GM10248 (cell line): ENCODE results near the gene ACP3.

Experiments used
- CTCF ChIA-PET: fragments of 300-600 bp; sonication (Branson Sonifier 250); formaldehyde crosslinking; extraction: SDS; loops from one replicate; lab custom pipeline; 2021; ENCODE audit warnings: antibody characterized with exemption; lab: Yijun Ruan, JAX
- POLR2A ChIA-PET: fragments of 350-650 bp; sonication (Branson Sonifier 250); formaldehyde crosslinking; extraction: SDS; loops from one replicate; lab custom pipeline; 2020; ENCODE audit warnings: antibody characterized with exemption; lab: Yijun Ruan, JAX
- DNase-seq: peaks from one replicate; pipeline ENCODE4 v3.0.0; 2012; ENCODE audit errors: extremely low spot score
- TF ChIP-seq, protein P1 (sequence below): IDR thresholded peaks from 2 replicates; pipeline ENCODE4 v1.5.1; 2012; ENCODE audit warnings: mild to moderate bottlenecking, low read depth; ENCODE audit errors: extremely low read depth, missing control alignments, control extremely low read depth

ACP3 gene

GRCh38 chr3:132283916-132284405 lies 33.2 kb upstream of the ACP3 start:
- DNase-seq: no peak
- ChIA-PET POLR2A (no interaction called here), CTCF (interaction anchor here (1.0 to 1.5 kb wide), 5 partner anchors 15 to 59 kb away, joined by 3 read pairs; no protein-coding TSS in a partner anchor)
- TF ChIP-seq, protein P1, sequence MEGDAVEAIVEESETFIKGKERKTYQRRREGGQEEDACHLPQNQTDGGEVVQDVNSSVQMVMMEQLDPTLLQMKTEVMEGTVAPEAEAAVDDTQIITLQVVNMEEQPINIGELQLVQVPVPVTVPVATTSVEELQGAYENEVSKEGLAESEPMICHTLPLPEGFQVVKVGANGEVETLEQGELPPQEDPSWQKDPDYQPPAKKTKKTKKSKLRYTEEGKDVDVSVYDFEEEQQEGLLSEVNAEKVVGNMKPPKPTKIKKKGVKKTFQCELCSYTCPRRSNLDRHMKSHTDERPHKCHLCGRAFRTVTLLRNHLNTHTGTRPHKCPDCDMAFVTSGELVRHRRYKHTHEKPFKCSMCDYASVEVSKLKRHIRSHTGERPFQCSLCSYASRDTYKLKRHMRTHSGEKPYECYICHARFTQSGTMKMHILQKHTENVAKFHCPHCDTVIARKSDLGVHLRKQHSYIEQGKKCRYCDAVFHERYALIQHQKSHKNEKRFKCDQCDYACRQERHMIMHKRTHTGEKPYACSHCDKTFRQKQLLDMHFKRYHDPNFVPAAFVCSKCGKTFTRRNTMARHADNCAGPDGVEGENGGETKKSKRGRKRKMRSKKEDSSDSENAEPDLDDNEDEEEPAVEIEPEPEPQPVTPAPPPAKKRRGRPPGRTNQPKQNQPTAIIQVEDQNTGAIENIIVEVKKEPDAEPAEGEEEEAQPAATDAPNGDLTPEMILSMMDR: no peak

DNA sequence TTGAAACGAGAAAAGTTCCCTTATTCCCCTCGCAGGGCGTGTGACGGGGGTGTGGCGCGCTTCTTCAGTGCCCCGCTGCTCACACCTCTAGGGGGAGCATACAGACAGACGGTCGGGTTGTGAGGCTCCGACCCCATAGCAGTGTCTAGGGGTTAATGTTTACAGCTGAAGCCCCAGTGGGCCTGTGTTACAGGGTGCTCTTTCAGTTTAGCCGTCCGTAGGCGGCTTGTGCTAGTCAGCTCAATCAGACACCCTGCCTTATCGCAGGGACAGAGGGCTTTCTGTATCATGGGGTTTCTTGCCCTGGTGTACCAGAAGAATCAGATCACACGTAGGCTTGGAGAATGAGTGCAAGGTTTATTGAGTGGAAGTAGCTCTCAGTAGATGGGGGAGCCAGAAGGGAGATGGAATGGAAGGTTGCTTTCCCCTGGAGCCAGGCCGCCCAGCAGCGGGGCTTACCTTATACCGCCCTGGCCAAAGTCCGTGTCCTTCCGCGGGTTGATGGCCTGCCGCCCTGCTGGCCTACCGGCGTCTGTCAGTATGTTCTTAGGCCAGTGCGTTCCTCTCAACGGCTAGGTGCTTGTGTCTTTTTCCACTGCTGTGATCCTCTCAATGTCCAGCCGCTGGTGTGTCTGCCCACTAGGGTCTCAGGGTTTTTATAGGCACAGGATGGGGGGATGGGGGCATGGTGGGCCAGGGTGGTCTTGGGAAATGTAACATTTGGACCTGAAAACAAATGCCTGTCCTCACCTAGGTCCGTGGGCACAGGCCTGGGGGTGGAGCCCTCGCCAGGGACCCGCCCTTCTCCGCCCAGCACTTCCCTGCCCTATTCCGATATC lies 32.2 kb upstream of the ACP3 start:
- TF ChIP-seq, protein P1: no peak
- ChIA-PET CTCF (interaction anchor here (1.2 kb wide), 2 partner anchors 28 to 42 kb away, joined by 3 read pairs; no protein-coding TSS in a partner anchor), POLR2A (no interaction called here)
- DNase-seq: no peak

- DNase-seq: no peak
- ChIA-PET CTCF (no interaction called here), POLR2A (no interaction called here)
- TF ChIP-seq, protein P1: no peak
Observed at GRCh38 chr3:132285620-132285945, 31.6 kb upstream of the ACP3 start.

- POLR2A ChIA-PET: no interaction called here
- DNase-seq: no peak
- TF ChIP-seq, protein P1: no peak
- CTCF ChIA-PET: interaction anchor here (1.4 kb wide), 1 partner anchor 17 kb away, joined by 3 read pairs; no protein-coding TSS in a partner anchor
Observed at GRCh38 chr3:132286035-132286434, 31.2 kb upstream of the ACP3 start.

DNA sequence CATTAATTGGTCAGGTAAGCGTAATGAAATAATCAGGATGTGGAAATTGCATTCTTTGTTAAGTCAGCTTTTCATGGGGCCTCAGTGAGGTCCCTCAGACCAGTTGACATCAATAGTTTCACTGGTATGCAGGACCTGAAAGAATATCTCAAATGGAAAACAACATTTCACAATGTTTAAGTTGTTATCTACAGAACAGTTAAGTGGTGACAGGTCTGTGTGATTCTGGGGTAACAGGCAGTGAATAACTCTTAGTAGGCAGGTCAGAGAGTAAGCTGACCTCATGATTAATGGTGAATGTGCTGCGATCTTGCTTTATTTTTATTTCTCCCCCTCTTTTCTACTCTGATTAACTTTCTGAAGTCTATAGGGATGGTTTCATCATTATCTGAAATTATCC lies 28.9 kb upstream of the ACP3 start:
- CTCF ChIA-PET: no interaction called here
- TF ChIP-seq, protein P1: no peak
- POLR2A ChIA-PET: no interaction called here
- DNase-seq: no peak

DNA sequence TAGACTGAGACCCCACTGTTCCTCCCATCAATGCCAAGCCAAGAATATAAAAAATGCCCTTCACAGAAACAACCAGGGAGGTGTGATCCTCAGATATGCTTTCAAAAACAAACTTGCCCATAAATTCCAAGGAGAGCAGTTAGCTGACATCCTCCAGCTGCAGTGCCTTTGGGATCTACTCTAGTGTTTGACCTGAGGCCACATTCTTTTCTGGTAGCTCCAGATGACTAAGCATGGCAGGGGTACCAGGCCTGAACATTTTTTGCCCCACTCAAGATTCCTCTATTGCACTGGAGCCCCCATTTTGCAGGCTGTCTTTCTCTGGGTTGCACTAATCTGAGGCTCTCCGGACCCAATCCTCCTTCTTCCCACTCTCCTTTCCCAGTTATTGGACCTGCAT lies 27.9 kb upstream of the ACP3 start:
- TF ChIP-seq, protein P1: no peak
- ChIA-PET CTCF (no interaction called here), POLR2A (no interaction called here)
- DNase-seq: no peak
